NOMO-1 treated with DMSO at 0.1 percent for 48 hours (cell line): ENCODE results near the gene NXPH3.

Source experiments
- DNase-seq: peaks from one replicate; lab custom pipeline; 2025; ENCODE audit not compliant: unreplicated experiment; lab: John Stamatoyannopoulos, UW

The NXPH3 gene

GRCh38 chr17:49618028-49618611 is 42.4 kb downstream of the NXPH3 start:
- DNase-seq: no peak

GRCh38 chr17:49621420-49621819 is 45.7 kb downstream of the NXPH3 start:
- DNase-seq: no peak

DNA sequence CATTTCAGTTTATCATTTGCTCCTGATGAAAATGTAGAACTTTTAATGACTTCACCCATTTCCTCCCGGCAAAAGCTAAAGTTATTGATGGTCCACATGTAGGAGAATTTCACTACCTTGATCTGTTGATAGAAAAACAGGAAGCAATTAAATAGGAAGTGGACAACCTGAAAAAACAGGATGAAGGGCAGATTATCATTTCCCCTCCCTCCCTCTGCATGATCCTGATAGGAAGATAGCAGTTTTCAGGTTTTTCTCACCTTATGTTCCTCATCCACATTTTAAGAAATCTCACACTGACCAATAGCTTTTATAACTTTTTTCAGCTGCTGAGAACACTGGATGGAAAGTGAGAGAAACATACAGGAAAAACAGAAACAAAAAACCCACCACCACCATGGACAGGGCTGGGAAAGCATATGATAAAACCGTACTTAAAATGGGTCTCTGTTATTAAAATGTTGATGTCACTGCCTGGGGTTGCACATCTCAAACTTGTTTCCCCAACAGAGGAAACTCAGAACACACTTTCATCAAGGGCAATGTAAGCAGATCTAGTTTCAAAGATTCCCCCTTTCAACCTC is 46.4 kb downstream of the NXPH3 start:
- no peak for DNase-seq

- no peak for DNase-seq
Measured at GRCh38 chr17:49624896-49625295, 49.2 kb downstream of the NXPH3 start.

DNA sequence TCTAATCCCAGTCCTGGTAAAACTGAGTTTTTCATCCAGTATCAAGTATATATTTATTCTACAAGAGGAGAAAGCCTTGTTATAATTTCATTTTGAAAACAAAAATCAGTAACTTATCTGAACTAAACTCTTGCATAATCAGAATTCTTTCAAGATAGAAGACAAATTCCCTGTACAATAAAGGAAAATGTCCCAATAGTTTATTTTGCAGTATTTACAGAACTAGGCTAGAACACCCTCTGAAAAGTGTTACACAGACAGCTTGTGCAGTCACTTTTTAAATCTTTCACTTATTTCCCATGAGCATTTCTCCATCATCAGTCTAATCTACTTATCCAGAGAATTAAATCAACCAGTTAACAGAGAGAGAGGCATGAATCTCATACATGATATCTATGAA is 53.8 kb downstream of the NXPH3 start:
- no peak for DNase-seq

DNA sequence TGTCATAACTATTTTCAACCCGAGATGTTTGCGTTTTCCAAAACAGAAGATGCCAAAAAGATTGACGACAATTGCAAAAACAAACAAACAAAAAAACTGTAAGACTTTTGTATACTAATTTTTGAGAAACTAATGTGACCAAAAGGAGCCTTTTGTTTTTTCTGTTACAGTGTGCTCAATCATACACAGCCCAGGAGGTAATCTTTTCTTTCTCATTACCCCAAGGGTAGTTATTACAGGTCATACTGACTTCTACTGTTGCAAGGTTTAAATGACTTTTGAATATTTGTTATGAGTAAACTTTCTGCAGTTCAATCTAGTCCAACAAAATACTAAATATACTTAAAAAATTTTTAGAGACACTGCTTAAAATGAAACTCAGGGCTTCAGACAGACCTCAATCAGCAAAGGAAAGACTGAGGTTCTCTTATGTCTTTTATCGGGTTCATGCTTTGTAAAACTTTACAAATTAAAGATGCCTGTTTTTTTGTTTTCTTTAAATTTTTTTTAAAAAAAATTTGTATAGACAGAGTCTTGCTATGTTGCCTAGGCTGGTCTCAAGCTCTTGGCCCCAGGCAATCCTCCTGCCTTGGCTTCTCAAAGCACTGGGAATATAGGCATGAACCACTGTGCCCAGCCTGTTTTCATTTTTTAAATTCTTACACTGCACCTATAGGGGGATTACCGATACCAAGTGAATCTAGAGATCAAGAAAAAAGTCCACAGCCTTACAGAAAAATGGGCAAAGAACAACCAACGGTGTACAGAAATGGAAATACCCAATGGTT is 54.6 kb downstream of the NXPH3 start:
- DNase-seq: no peak

- no peak for DNase-seq
Measured at GRCh38 chr17:49631496-49631895, 55.8 kb downstream of the NXPH3 start.
